Measurements from ENCODE around the gene ADCY9.

GRCh38 chr16:4101421-4102219 lies 14.6 kb downstream of the ADCY9 start:
- no peak for TF ChIP-seq RAD21 (conservative IDR thresholded peaks at IDR 0.05)
- no peak for TF ChIP-seq CTCF (IDR thresholded peaks at IDR 0.05; ENCODE audit: poor library complexity, severe bottlenecking)
- no peak for TF ChIP-seq POLR2AphosphoS5 (IDR thresholded peaks at IDR 0.05)

Data from neural cell (in vitro differentiated cells).